ENCODE measurements around the gene IQCK. TPM values are rescaled to one million over a fixed set of nuclear protein-coding genes. Genes with fewer than 3 reads are reported as not detected.
"Not testable (repeated sequence)": the region's sequence is repeated elsewhere in the genome, so short reads cannot be mapped to it uniquely, and the experiment has no call there.

The IQCK gene
- total RNA-seq, 1 donor from 2014 or later = 0.24 TPM

- DNase-seq (ENCODE audit: low spot score) = no peak
Measured at GRCh38 chr16:19757026-19757425, 39.0 kb downstream of the IQCK start.

DNA sequence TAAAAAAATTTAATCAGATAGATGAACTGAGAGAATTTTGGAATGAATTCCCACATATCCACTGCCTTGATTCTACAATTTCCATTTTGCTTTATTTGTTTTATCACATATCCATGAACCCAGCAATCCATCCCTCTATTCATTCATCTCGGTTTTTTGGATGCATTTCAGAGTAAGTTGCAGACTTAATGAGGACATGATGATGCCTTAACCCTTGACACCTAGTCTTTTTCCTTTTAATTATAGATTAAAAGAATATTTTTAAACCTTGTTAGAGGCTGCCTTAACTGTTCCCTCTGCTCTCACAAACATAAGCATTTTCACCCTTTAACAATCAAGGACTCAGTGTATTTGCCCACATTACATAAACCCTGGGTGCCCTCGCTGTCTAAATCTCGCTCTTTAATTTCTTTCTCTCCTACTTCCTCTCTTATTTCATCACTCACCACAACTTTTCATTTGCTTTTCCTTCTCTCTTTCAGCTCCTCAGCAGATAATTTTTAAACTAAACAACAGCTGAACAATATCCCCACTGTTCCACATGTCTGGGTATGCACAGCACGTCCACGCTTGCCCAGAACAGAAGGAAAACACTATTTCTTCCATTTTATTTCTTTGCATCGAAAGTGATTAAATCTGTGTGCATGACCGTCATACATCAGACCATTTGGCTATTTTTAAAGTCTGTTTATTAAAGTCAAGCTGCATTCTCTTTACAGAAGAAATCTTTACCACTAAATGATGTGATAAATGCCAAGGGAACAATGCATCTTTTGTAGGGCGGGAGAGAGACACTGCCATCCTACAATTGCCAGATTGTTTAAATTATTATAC lies 39.9 kb downstream of the IQCK start:
- no peak for DNase-seq (ENCODE audit: low spot score)

DNA sequence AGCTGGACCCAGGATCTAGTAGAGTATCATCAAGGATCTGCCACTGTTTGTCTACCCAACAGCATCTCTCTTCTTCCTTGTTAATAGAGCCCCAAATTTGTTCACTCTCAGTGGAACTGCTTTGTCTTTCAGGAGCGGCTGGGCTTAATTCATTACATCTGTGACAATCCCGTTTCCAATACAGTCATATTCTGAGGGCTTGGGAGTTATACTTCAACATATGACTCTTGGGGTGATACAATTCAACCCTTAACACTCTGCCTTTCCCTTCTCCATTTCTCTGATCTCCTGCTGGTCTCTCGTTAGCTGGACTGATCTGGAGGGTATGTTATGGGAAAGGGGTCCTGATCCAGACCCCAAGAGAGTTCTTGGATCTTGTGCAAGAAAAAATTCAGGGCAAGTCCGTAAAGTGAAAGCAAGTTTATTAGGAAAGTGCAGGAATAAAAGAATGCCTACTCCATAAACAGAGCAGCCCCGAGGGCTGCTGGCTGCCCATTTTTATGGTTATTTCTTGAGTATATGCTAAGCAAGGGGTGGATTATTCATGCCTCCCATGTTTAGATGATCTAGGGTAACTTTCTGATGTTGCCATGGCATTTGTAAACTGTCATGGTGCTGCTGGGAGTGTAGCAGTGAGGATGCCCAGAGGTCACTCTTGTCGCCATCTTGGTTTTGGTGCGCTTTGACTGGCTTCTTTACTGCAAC lies 42.4 kb downstream of the IQCK start:
- no peak for DNase-seq (ENCODE audit: low spot score)

- DNase-seq (ENCODE audit: low spot score) = no peak
Measured at GRCh38 chr16:19765860-19766553, 47.9 kb downstream of the IQCK start.

- no peak for DNase-seq (ENCODE audit: low spot score)
Measured at GRCh38 chr16:19766554-19766884, 48.4 kb downstream of the IQCK start.

DNA sequence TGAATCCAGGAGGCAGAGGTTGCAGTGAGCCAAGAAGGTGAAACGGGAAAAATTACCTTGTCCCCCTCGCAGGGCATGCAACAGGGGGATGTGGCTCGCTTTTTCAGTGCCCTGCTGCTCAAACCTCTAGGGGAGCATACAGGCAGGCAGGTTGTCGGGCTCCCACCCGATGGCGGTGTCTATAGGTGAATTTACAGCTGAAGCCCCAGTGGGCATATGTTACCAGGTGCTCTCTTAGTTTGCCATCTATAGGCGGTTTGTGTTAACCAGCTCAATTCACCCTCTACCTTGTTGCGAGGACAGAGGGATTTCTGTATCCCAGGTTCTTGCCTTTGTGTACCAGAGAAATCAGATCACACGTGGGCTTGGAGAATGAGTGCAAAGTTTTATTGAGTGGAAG lies 48.9 kb downstream of the IQCK start:
- DNase-seq (ENCODE audit: low spot score) = no peak

DNA sequence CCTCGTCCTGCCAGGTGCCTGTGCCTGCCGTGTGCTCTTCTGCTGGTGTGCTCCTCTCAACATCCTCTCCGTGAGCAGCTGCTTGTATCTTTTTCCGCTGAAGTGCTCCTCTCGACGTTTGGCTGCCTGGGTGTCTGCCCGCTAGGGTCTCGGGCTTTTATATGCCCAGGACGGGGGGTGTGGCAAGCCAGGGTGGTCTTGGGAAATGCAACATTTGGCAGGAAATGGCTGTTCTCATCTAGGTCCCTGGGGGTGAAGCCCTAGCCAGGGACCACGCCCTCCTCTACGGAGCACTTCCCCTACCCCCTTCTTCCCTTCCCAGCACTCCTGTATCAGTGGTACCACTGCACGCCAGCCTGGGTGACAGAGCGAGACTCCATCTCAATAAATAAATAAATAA lies 49.4 kb downstream of the IQCK start:
- no peak for DNase-seq (ENCODE audit: low spot score)

GRCh38 chr16:19769239-19769638 lies 51.2 kb downstream of the IQCK start:
- no peak for DNase-seq (ENCODE audit: low spot score)

- no peak for DNase-seq (ENCODE audit: low spot score)
Measured at GRCh38 chr16:19771040-19771439, 53.0 kb downstream of the IQCK start.

- DNase-seq (ENCODE audit: low spot score) = no peak
Measured at GRCh38 chr16:19771796-19772195, 53.7 kb downstream of the IQCK start.

DNA sequence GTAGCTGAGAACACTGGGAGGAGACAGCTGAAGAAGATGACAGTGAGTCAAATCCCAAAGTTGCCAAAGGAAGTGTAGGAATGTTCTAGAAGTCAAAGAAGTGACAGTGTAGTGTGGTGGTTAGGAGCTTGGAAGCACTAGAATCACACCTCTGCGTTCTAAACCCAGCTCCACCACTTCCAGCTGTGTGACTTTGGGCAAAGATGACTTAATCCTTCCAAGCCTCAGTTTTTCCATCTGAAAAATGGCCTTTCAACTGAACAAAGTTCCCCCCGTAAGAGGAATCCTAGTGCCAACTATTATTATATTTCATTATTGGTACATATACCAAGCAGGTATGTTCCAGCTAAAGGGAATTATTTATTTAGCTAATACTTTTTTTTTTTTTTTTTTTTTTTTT lies 56.0 kb downstream of the IQCK start:
- DNase-seq (ENCODE audit: low spot score) = no peak

DNA sequence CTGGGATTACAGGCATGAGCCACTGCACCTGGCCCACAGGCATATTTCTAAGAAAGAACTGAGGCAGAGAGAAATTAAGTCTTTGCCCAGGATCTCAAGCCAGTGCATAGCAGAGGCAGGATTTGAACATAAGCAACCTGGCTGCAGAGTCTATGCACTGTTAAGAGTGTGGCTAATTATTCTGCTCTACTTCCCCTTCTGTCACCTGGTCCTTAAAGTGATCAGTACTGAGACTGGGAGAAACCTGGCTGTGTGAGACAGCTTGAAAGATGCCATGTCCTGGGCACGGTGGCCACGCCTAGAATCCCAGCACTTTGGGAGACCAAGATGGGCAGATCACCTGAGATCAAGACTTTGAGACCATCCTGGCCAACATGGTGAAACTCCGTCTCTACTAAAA lies 58.1 kb downstream of the IQCK start:
- no peak for DNase-seq (ENCODE audit: low spot score)

- no peak for DNase-seq (ENCODE audit: low spot score)
Measured at GRCh38 chr16:19776565-19776964, 58.5 kb downstream of the IQCK start.

DNA sequence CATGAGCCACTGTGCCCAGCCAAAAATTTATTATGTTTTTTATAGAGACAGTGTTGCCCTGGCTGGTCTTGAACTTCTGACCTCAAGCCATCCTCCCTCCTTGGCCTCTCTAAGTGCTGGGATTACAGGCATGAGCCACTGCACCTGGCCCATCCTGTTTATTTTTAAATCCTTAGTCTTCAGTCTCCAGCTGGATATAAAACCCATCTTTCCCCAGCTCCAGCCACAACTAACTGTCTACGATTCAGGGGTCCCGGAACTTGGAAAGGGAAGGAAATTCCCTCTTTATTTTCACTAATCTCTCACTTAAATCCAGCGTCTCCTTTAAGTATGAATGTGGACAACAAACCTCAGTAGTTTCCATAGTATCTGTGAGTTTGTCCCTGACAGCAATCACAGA lies 62.2 kb downstream of the IQCK start:
- no peak for DNase-seq (ENCODE audit: low spot score)

GRCh38 chr16:19781226-19781625 lies 63.2 kb downstream of the IQCK start:
- DNase-seq (ENCODE audit: low spot score) = peak; percentile 54

- peak; percentile 23 for DNase-seq (ENCODE audit: low spot score)
Measured at GRCh38 chr16:19783363-19784182, 65.5 kb downstream of the IQCK start.

GRCh38 chr16:19784183-19784736 lies 66.2 kb downstream of the IQCK start:
- no peak for DNase-seq (ENCODE audit: low spot score)

- no peak for DNase-seq (ENCODE audit: low spot score)
Measured at GRCh38 chr16:19785081-19785480, 67.0 kb downstream of the IQCK start.

DNA sequence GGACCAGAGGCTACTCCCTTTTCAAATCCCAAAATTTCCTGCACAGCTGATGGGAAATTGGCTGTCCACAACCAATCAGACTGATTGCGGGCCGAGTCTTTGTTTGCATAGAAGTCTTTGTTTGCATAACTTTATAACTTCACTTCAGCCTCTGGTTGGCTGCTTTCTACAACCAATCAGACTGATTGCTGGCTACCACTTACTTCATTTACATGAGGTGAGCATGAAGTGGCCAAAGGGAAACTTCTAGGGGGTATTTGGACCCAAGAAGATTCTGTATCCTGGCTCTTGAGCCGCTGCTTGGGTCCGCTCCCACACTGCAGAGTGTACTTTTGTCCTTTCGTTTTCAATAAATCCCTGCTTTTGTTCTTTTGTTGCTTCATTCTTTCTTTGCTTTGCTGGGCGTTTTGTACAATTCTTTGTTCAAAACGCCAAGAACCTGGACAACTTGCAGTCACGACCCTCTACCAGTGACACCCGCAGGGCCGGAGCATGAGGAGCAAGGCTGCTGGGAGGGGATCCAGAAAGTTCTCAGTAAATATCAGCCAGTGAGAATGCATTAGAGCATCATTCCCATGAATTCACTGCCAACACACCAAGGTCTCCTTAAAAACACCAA lies 67.5 kb downstream of the IQCK start:
- DNase-seq (ENCODE audit: low spot score) = no peak

GRCh38 chr16:19801369-19801768 lies 83.3 kb downstream of the IQCK start:
- not testable (repeated sequence) for DNase-seq (ENCODE audit: low spot score)

DNA sequence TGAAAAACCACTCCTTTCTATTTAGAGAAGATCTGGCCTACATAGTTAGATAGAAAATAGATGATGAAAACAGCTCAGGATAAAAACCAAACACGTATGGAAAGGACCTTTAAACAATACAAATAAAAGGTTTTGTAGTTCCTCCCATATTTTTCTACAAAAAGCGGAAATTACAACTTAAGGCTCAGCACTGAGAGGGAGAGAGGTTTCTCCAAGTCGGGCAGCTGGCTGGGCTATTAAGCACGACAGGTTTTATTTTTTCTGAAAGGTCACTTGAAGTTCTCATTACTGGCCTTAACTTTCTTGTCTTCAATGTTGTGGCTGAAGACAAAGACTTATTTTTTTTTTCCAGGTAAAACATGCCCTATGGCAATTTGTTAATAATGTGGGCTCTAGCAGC lies 83.8 kb downstream of the IQCK start:
- DNase-seq (ENCODE audit: low spot score) = not testable (repeated sequence)
